ENCODE results near the gene SIK1.

- TF ChIP-seq CTCF (IDR thresholded peaks at IDR 0.05; ENCODE audit: extremely low read depth in 1 of 2, insufficient read depth in 1 of 2, low read depth in 1 of 2, low read length in 2 of 2) (no peak), POLR2A (IDR thresholded peaks at IDR 0.05; ENCODE audit: low read depth, low read length) (no peak), EZH2 (IDR thresholded peaks at IDR 0.05; ENCODE audit: borderline replicate concordance, low read depth, low read length, severe bottlenecking) (no peak)
These were observed 53.3 kb downstream of the SIK1 start for GRCh38 chr21:43373362-43374227.

Measured in endothelial cell of umbilical vein (primary cell).